ENCODE measurements around the gene TRPC4. TPM values are rescaled to one million over a fixed set of nuclear protein-coding genes. Genes with fewer than 3 reads are reported as not detected.

The TRPC4 gene
- total RNA-seq, 1 donor from 2014 or later: 6.3 TPM

DNA sequence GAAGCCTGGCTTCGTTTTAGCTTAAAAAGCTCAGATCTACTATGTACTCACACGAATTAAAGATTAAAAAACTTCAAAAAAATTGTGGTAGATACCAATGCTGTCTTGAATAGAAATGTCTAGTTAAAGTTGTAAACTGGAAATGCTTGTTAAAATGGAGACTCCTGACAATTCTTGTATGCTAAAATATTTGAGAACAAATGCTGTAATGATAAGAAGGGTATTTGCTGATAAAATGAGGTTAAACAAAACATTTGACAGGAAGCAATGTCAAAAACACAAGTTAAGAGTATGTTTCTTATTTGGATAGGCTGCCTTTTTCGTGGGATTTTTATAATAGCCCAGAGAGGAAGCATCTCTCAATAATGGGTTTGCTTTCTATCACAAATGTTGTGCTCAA, 223.0 kb downstream of the TRPC4 start:
- Mint-ChIP-seq H3K9me3 (ENCODE audit: unreplicated experiment) (no peaks in the 10 kb centered on the region), H3K27me3 (ENCODE audit: unreplicated experiment) (no peaks in the 10 kb centered on the region), H3K4me1 (ENCODE audit: unreplicated experiment) (peaks cover 17% of the 10 kb centered on the region), H3K36me3 (ENCODE audit: unreplicated experiment) (no peaks in the 10 kb centered on the region), H3K4me3 (ENCODE audit: unreplicated experiment) (no peak overlapping the region), H3K27ac (ENCODE audit: unreplicated experiment) (no peak overlapping the region)
- TF ChIP-seq, protein P1, sequence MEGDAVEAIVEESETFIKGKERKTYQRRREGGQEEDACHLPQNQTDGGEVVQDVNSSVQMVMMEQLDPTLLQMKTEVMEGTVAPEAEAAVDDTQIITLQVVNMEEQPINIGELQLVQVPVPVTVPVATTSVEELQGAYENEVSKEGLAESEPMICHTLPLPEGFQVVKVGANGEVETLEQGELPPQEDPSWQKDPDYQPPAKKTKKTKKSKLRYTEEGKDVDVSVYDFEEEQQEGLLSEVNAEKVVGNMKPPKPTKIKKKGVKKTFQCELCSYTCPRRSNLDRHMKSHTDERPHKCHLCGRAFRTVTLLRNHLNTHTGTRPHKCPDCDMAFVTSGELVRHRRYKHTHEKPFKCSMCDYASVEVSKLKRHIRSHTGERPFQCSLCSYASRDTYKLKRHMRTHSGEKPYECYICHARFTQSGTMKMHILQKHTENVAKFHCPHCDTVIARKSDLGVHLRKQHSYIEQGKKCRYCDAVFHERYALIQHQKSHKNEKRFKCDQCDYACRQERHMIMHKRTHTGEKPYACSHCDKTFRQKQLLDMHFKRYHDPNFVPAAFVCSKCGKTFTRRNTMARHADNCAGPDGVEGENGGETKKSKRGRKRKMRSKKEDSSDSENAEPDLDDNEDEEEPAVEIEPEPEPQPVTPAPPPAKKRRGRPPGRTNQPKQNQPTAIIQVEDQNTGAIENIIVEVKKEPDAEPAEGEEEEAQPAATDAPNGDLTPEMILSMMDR (IDR thresholded peaks at IDR 0.05): no peak
- no peak for DNase-seq (ENCODE audit: extremely low spot score, unreplicated experiment)

DNA sequence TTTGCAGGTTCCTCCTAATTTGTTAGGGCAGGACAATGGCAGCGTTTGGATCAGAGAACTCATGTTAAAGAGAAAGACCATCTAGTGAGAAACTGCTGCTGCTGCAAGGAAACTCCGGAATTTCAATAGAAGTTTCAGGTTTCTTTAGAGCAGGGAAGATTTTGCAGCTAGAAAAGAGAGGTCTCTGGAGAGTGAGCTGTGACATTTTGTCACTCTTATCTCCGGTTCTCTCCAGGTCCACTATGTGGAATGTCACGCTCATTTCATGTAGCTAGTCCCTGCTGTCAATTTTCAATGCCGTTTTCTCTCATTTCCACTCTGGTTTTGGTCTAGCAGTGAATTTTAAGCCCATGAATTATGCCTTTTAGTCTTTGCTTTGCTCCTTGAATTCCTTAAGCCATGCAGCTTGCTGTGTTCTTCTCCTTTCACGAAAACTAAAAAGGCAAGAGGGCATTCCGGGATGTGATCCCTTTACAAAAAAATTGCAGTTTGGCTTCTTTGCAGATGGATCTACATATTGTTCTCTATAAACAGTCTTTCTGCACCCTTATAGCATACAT, 224.3 kb downstream of the TRPC4 start:
- Mint-ChIP-seq H3K9me3 (ENCODE audit: unreplicated experiment) (no peaks in the 10 kb centered on the region), H3K4me3 (ENCODE audit: unreplicated experiment) (no peak overlapping the region), H3K36me3 (ENCODE audit: unreplicated experiment) (no peaks in the 10 kb centered on the region), H3K27me3 (ENCODE audit: unreplicated experiment) (no peaks in the 10 kb centered on the region), H3K4me1 (ENCODE audit: unreplicated experiment) (peaks cover 21% of the 10 kb centered on the region), H3K27ac (ENCODE audit: unreplicated experiment) (peak overlapping the region; percentile 21)
- TF ChIP-seq, protein P1 (IDR thresholded peaks at IDR 0.05): no peak
- no peak for DNase-seq (ENCODE audit: extremely low spot score, unreplicated experiment)

DNA sequence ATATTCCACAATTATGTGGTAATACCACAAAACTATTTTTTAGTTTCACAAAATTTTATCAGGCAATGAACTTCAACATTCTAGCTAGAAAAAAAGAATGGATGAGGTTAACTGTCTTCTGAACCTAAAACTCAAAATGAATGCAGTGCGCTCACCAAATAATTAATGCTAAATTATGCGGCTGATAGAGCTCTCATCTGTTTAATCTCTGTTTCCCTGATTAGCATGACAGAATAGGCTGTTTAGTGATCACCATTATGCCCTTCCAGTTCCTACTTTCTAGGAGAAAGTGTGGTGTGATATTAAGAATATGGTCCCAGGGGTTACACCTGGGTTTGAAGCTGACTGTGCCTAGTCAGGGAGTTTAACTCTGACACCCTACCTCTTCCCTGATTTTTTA, 228.2 kb downstream of the TRPC4 start:
- no peaks in the 10 kb centered on the region for H3K36me3 Mint-ChIP-seq (ENCODE audit: unreplicated experiment)
- H3K27me3 Mint-ChIP-seq (ENCODE audit: unreplicated experiment): no peaks in the 10 kb centered on the region
- DNase-seq (ENCODE audit: extremely low spot score, unreplicated experiment): no peak
- TF ChIP-seq, protein P1 (IDR thresholded peaks at IDR 0.05): no peak
- H3K9me3 Mint-ChIP-seq (ENCODE audit: unreplicated experiment): no peaks in the 10 kb centered on the region
- H3K27ac Mint-ChIP-seq (ENCODE audit: unreplicated experiment): no peak overlapping the region
- H3K4me3 Mint-ChIP-seq (ENCODE audit: unreplicated experiment): no peak overlapping the region
- H3K4me1 Mint-ChIP-seq (ENCODE audit: unreplicated experiment): peaks cover 14% of the 10 kb centered on the region

DNA sequence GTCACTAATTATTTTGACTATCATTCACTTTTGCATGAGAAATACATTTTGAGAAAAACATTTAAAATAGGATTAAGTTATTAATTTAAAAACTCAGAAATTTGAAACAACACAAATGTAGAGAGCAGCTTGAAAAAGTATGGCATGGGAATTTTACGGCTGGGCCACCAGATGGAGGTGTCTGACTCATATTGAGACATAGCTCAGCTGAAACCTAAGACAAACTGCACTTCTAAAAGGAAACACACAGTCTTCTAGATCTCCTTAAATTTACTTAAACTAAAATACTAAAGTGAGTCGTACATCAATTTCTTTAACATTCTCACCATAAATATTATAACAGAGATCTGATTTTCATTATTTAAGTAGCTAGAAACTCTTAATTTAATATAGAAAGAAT, 229.1 kb downstream of the TRPC4 start:
- no peak overlapping the region for H3K27ac Mint-ChIP-seq (ENCODE audit: unreplicated experiment)
- DNase-seq (ENCODE audit: extremely low spot score, unreplicated experiment): no peak
- no peaks in the 10 kb centered on the region for H3K36me3 Mint-ChIP-seq (ENCODE audit: unreplicated experiment)
- H3K4me1 Mint-ChIP-seq (ENCODE audit: unreplicated experiment): peaks cover 11% of the 10 kb centered on the region
- H3K27me3 Mint-ChIP-seq (ENCODE audit: unreplicated experiment): no peaks in the 10 kb centered on the region
- H3K9me3 Mint-ChIP-seq (ENCODE audit: unreplicated experiment): no peaks in the 10 kb centered on the region
- TF ChIP-seq, protein P1 (IDR thresholded peaks at IDR 0.05): peak; percentile 86
- H3K4me3 Mint-ChIP-seq (ENCODE audit: unreplicated experiment): no peak overlapping the region

DNA sequence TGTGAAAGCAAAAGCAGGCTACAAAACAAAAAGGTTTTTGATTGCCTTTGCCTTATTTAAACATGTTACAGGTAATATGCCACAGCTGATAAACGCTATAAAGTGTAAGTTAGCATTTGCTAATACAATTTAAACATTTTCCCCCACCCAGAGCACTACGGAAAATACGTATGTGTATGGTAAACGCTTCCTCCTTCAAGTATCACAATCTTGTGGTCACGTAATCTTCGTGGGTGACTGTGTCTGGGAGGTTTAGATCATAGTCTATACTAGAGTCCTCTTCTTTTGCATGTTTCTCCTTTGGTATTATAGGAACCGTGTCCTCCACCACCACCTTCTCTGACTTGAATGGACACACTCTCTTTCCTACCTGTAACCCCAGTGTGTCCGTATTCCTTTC, 232.9 kb downstream of the TRPC4 start:
- H3K9me3 Mint-ChIP-seq (ENCODE audit: unreplicated experiment): no peaks in the 10 kb centered on the region
- DNase-seq (ENCODE audit: extremely low spot score, unreplicated experiment): no peak
- peaks cover 3% of the 10 kb centered on the region for H3K4me1 Mint-ChIP-seq (ENCODE audit: unreplicated experiment)
- H3K27ac Mint-ChIP-seq (ENCODE audit: unreplicated experiment): no peak overlapping the region
- no peaks in the 10 kb centered on the region for H3K36me3 Mint-ChIP-seq (ENCODE audit: unreplicated experiment)
- TF ChIP-seq, protein P1 (IDR thresholded peaks at IDR 0.05): no peak
- H3K27me3 Mint-ChIP-seq (ENCODE audit: unreplicated experiment): no peaks in the 10 kb centered on the region
- no peak overlapping the region for H3K4me3 Mint-ChIP-seq (ENCODE audit: unreplicated experiment)
